ENCODE data around the gene MUC21.

DNA sequence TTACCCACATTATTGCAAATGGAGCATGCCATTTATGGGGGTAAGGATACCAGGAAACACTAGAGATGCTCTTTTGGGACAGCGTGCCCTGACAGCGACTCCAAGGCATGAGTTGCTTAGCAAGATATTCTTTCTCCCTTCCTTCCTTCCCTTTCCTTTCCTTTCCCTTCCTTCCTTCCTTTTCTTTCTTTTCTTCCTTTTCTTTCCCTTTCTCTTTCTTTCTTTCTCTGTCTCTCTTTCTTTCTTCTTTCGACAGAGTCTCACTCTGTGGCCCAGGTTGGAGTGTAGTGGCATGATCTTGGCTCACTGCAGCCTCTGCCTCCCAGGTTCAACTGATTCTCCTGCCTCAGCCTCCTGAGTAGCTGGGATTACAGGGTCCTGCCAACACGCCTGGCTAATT, 39.5 kb upstream of the MUC21 start:
- TF ChIP-seq, protein P1, sequence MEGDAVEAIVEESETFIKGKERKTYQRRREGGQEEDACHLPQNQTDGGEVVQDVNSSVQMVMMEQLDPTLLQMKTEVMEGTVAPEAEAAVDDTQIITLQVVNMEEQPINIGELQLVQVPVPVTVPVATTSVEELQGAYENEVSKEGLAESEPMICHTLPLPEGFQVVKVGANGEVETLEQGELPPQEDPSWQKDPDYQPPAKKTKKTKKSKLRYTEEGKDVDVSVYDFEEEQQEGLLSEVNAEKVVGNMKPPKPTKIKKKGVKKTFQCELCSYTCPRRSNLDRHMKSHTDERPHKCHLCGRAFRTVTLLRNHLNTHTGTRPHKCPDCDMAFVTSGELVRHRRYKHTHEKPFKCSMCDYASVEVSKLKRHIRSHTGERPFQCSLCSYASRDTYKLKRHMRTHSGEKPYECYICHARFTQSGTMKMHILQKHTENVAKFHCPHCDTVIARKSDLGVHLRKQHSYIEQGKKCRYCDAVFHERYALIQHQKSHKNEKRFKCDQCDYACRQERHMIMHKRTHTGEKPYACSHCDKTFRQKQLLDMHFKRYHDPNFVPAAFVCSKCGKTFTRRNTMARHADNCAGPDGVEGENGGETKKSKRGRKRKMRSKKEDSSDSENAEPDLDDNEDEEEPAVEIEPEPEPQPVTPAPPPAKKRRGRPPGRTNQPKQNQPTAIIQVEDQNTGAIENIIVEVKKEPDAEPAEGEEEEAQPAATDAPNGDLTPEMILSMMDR (IDR thresholded peaks at IDR 0.05; ENCODE audit: insufficient read depth, low read length, poor library complexity, severe bottlenecking) = no peak
- no peak for TF ChIP-seq EZH2phosphoT487 (conservative IDR thresholded peaks at IDR 0.05; ENCODE audit: low read length)
